ENCODE results near the gene B4GALT2.

DNA sequence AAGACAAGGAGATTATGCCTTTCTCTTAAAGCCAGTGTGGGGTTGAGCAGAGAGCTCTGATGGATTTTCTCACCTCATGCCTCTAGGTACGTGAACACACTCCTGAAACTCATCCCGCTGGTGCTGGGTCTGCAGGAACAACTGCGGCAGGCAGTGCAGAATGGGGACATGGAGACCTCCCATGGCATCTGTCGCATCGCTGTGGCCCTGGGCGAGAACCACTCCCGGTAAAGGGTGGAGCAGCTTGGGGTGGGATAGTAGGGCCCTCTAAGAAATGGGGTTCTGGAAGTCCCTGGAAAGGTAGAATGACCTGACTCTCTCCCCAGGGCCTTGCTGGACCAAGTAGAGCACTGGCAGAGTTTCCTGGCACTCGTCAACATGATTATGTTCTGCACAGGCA, 22.8 kb upstream of the B4GALT2 start:
- no peak for TF ChIP-seq POLR2A (IDR thresholded peaks at IDR 0.05; ENCODE audit: low read length)
- no peak for TF ChIP-seq GATA1 (IDR thresholded peaks at IDR 0.05; ENCODE audit: low read depth, low read length)
